ENCODE results near the gene UBE2E2. TPM values are rescaled to one million over a fixed set of nuclear protein-coding genes. Genes with fewer than 3 reads are reported as not detected.

UBE2E2 gene
- total RNA-seq, 1 experiment from 2014 or later: 54.9 TPM

GRCh38 chr3:23262766-23263165 is 59.6 kb downstream of the UBE2E2 start:
- H3K27me3 Mint-ChIP-seq (ENCODE audit: low read depth): no peaks in the 10 kb centered on the region
- no peak overlapping the region for H3K27ac Mint-ChIP-seq
- H3K36me3 Mint-ChIP-seq: peaks cover 9% of the 10 kb centered on the region; the same call in 1 of the 2 replicates
- no peak for ATAC-seq
- peaks cover 13% of the 10 kb centered on the region for H3K9me3 Mint-ChIP-seq
- DNase-seq (ENCODE audit: low spot score): no peak
- no peak overlapping the region for H3K4me3 Mint-ChIP-seq
- TF ChIP-seq, protein P1, sequence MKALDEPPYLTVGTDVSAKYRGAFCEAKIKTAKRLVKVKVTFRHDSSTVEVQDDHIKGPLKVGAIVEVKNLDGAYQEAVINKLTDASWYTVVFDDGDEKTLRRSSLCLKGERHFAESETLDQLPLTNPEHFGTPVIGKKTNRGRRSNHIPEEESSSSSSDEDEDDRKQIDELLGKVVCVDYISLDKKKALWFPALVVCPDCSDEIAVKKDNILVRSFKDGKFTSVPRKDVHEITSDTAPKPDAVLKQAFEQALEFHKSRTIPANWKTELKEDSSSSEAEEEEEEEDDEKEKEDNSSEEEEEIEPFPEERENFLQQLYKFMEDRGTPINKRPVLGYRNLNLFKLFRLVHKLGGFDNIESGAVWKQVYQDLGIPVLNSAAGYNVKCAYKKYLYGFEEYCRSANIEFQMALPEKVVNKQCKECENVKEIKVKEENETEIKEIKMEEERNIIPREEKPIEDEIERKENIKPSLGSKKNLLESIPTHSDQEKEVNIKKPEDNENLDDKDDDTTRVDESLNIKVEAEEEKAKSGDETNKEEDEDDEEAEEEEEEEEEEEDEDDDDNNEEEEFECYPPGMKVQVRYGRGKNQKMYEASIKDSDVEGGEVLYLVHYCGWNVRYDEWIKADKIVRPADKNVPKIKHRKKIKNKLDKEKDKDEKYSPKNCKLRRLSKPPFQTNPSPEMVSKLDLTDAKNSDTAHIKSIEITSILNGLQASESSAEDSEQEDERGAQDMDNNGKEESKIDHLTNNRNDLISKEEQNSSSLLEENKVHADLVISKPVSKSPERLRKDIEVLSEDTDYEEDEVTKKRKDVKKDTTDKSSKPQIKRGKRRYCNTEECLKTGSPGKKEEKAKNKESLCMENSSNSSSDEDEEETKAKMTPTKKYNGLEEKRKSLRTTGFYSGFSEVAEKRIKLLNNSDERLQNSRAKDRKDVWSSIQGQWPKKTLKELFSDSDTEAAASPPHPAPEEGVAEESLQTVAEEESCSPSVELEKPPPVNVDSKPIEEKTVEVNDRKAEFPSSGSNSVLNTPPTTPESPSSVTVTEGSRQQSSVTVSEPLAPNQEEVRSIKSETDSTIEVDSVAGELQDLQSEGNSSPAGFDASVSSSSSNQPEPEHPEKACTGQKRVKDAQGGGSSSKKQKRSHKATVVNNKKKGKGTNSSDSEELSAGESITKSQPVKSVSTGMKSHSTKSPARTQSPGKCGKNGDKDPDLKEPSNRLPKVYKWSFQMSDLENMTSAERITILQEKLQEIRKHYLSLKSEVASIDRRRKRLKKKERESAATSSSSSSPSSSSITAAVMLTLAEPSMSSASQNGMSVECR (CRISPR knock-in tag; IDR thresholded peaks at IDR 0.05; ENCODE audit: borderline replicate concordance): no peak
- no peak for TF ChIP-seq NR3C1 (CRISPR knock-in tag; conservative IDR thresholded peaks at IDR 0.05; ENCODE audit: low read depth)
- TF ChIP-seq, protein P2, sequence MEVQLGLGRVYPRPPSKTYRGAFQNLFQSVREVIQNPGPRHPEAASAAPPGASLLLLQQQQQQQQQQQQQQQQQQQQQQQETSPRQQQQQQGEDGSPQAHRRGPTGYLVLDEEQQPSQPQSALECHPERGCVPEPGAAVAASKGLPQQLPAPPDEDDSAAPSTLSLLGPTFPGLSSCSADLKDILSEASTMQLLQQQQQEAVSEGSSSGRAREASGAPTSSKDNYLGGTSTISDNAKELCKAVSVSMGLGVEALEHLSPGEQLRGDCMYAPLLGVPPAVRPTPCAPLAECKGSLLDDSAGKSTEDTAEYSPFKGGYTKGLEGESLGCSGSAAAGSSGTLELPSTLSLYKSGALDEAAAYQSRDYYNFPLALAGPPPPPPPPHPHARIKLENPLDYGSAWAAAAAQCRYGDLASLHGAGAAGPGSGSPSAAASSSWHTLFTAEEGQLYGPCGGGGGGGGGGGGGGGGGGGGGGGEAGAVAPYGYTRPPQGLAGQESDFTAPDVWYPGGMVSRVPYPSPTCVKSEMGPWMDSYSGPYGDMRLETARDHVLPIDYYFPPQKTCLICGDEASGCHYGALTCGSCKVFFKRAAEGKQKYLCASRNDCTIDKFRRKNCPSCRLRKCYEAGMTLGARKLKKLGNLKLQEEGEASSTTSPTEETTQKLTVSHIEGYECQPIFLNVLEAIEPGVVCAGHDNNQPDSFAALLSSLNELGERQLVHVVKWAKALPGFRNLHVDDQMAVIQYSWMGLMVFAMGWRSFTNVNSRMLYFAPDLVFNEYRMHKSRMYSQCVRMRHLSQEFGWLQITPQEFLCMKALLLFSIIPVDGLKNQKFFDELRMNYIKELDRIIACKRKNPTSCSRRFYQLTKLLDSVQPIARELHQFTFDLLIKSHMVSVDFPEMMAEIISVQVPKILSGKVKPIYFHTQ (CRISPR knock-in tag; IDR thresholded peaks at IDR 0.05): no peak
- no peak for TF ChIP-seq ZNF281 (CRISPR knock-in tag; IDR thresholded peaks at IDR 0.05)
- TF ChIP-seq FOXK1 (CRISPR knock-in tag; IDR thresholded peaks at IDR 0.05): no peak
- TF ChIP-seq CREM (CRISPR knock-in tag; IDR thresholded peaks at IDR 0.05): no peak
- no peak for TF ChIP-seq MXD4 (CRISPR knock-in tag; IDR thresholded peaks at IDR 0.05; ENCODE audit: borderline replicate concordance)
- no peak for TF ChIP-seq NFYB (CRISPR knock-in tag; conservative IDR thresholded peaks at IDR 0.05; ENCODE audit: low read depth)
- TF ChIP-seq ELF4 (CRISPR knock-in tag; IDR thresholded peaks at IDR 0.05; ENCODE audit: low read depth): no peak
- no peak for TF ChIP-seq NR1H2 (CRISPR knock-in tag; IDR thresholded peaks at IDR 0.05)
- no peak for TF ChIP-seq NR2C2 (CRISPR knock-in tag; IDR thresholded peaks at IDR 0.05)
- no peak for TF ChIP-seq GTF2I (CRISPR knock-in tag; conservative IDR thresholded peaks at IDR 0.05)
- TF ChIP-seq ZNF671 (CRISPR knock-in tag; IDR thresholded peaks at IDR 0.05): no peak
- no peak for TF ChIP-seq JUN (CRISPR knock-in tag; IDR thresholded peaks at IDR 0.05)
- no peak for TF ChIP-seq IRF2 (CRISPR knock-in tag; IDR thresholded peaks at IDR 0.05; ENCODE audit: borderline replicate concordance, low read depth)
- TF ChIP-seq ZNF512 (CRISPR knock-in tag; IDR thresholded peaks at IDR 0.05; ENCODE audit: borderline replicate concordance): no peak
- TF ChIP-seq, protein P3, sequence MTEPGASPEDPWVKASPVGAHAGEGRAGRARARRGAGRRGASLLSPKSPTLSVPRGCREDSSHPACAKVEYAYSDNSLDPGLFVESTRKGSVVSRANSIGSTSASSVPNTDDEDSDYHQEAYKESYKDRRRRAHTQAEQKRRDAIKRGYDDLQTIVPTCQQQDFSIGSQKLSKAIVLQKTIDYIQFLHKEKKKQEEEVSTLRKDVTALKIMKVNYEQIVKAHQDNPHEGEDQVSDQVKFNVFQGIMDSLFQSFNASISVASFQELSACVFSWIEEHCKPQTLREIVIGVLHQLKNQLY (CRISPR knock-in tag; IDR thresholded peaks at IDR 0.05): no peak
- no peak for TF ChIP-seq SMAD4 (CRISPR knock-in tag; IDR thresholded peaks at IDR 0.05)
- peaks cover 16% of the 10 kb centered on the region; the same call in 1 of the 2 replicates for H3K4me1 Mint-ChIP-seq
- ChIA-PET CTCF (no interaction called here), POLR2A (no interaction called here)

Data from WTC11 (cell line).